NB4 (cell line): ENCODE measurements around the gene TMEM87B.

ENCODE experiments used
- MYC ChIP-seq: IDR thresholded peaks from 2 replicates; pipeline ENCODE4 v1.6.1; 2011; ENCODE audit warnings: low read depth, low read length
- POLR2A ChIP-seq: IDR thresholded peaks from 2 replicates; pipeline ENCODE4 v1.6.1; 2011; ENCODE audit warnings: mild to moderate bottlenecking; ENCODE audit not compliant: insufficient read length; ENCODE audit errors: extremely low read depth
- TF ChIP-seq, protein P1 (sequence below): IDR thresholded peaks from one replicate; pipeline ENCODE4 v1.5.1; 2012; ENCODE audit warnings: low read depth, low read length
- TF ChIP-seq, protein P2 (sequence below): IDR thresholded peaks from 2 replicates; pipeline ENCODE4 v1.6.1; 2011; ENCODE audit warnings: low read depth, low read length

DNA sequence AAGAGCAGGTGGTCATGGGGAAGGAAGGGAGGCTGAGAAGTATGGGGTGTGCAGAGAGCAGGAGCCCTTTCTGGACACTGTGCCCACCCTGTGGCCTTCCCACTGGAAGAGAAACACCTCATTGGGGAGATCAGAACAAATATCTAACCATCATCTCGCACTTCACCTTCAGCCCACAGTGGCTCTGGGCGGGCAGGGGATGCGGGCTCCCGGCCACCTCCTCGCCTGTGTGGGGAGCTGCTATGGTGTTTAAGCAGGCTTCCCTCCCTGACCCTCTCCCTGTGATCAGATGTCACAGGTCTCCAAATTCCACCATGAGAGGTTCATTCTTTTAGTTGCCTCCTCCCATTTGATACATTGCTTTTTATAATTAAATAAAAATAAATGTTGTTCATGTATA lies 88.1 kb downstream of the TMEM87B start:
- TF ChIP-seq, protein P1, sequence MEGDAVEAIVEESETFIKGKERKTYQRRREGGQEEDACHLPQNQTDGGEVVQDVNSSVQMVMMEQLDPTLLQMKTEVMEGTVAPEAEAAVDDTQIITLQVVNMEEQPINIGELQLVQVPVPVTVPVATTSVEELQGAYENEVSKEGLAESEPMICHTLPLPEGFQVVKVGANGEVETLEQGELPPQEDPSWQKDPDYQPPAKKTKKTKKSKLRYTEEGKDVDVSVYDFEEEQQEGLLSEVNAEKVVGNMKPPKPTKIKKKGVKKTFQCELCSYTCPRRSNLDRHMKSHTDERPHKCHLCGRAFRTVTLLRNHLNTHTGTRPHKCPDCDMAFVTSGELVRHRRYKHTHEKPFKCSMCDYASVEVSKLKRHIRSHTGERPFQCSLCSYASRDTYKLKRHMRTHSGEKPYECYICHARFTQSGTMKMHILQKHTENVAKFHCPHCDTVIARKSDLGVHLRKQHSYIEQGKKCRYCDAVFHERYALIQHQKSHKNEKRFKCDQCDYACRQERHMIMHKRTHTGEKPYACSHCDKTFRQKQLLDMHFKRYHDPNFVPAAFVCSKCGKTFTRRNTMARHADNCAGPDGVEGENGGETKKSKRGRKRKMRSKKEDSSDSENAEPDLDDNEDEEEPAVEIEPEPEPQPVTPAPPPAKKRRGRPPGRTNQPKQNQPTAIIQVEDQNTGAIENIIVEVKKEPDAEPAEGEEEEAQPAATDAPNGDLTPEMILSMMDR, result no peak
- TF ChIP-seq, protein P2, sequence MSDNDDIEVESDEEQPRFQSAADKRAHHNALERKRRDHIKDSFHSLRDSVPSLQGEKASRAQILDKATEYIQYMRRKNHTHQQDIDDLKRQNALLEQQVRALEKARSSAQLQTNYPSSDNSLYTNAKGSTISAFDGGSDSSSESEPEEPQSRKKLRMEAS, result no peak
- TF ChIP-seq POLR2A (no peak), MYC (no peak)
